CD4-positive, alpha-beta memory T cell (primary cell): ENCODE results near the gene VIT. TPM values are rescaled to one million over a fixed set of nuclear protein-coding genes. Genes with fewer than 3 reads are reported as not detected.

ENCODE experiments used
- CTCF ChIA-PET: fragments of 350-600 bp; sonication (Branson Sonifier 250); formaldehyde crosslinking; loops from one replicate; lab custom pipeline; 2021; ENCODE audit warnings: inconsistent platforms; ENCODE audit not compliant: partially characterized antibody; lab: Charles Lee
- POLR2A ChIA-PET: fragments of 350-600 bp; sonication (Branson Sonifier 250); formaldehyde crosslinking; loops from one replicate; lab custom pipeline; 2021; ENCODE audit not compliant: partially characterized antibody; lab: Charles Lee
- DNase-seq, 5 donors: peaks; one replicate each; pipeline versions ENCODE4 v3.0.0 to v3.0.0-alpha.2; 2020 to 2022; ENCODE audit warnings: mixed read lengths in 1 of 5
- H3K27ac ChIP-seq: one replicate; pipeline ENCODE4 v1.7.0; 2013; ENCODE audit warnings: low read depth, low read length
- H3K27me3 ChIP-seq: 2 replicates; pipeline ENCODE4 v1.7.0; 2013; ENCODE audit warnings: mild to moderate bottlenecking, low read length, moderate library complexity; ENCODE audit not compliant: insufficient read depth
- H3K36me3 ChIP-seq: 2 replicates; pipeline ENCODE4 v1.7.0; 2013; ENCODE audit warnings: mild to moderate bottlenecking, low read length, moderate library complexity; ENCODE audit not compliant: insufficient read depth
- H3K4me1 ChIP-seq: 2 replicates; pipeline ENCODE4 v1.7.0; 2013; ENCODE audit warnings: mild to moderate bottlenecking, low read length, moderate library complexity; ENCODE audit not compliant: insufficient read depth
- H3K4me3 ChIP-seq, 2 donors: one replicate each; pipeline ENCODE4 v1.7.0; 2013; ENCODE audit warnings: low read length in 2 of 2, mild to moderate bottlenecking in 1 of 2
- H3K9me3 ChIP-seq, 2 donors: one replicate each; pipeline ENCODE4 v1.7.0; 2013; ENCODE audit warnings: low read length in 2 of 2, control low read depth in 1 of 2; ENCODE audit not compliant: control insufficient read depth in 1 of 2
- H3K27ac Mint-ChIP-seq, 7 donors: one replicate each; pipeline ENCODE4 v1.8.0; 2020 to 2021; ENCODE audit warnings: mixed read lengths in 7 of 7, mild to moderate bottlenecking in 6 of 7, inconsistent platforms in 3 of 7, moderate library complexity in 3 of 7
- H3K27me3 Mint-ChIP-seq, 2 donors: one replicate each; pipeline ENCODE4 v1.8.0; 2020 to 2021; ENCODE audit warnings: mixed read lengths in 2 of 2
- H3K36me3 Mint-ChIP-seq, 2 donors: one replicate each; pipeline ENCODE4 v1.8.0; 2020 to 2021; ENCODE audit warnings: mixed read lengths in 2 of 2, inconsistent platforms in 1 of 2, mild to moderate bottlenecking in 1 of 2
- H3K4me1 Mint-ChIP-seq, 4 donors: one replicate each; pipeline ENCODE4 v1.8.0; 2020 to 2021; ENCODE audit warnings: mixed read lengths in 4 of 4, mild to moderate bottlenecking in 1 of 4
- H3K4me3 Mint-ChIP-seq, 8 donors: one replicate each; pipeline ENCODE4 v1.8.0; 2020 to 2021; ENCODE audit warnings: mixed read lengths in 8 of 8, mild to moderate bottlenecking in 7 of 8, moderate library complexity in 6 of 8, inconsistent platforms in 3 of 8
- H3K9me3 Mint-ChIP-seq, 8 donors: one replicate each; pipeline ENCODE4 v1.8.0; 2020 to 2021; ENCODE audit warnings: mixed read lengths in 8 of 8, mild to moderate bottlenecking in 5 of 8, inconsistent platforms in 3 of 8, moderate library complexity in 1 of 8
- intact Hi-C: fragments of 100-400 bp; cut with micrococcal nuclease; formaldehyde crosslinking; loops from one replicate; pipeline ENCODE4 v1.15.1; 2023
- polyA plus RNA-seq, 2 donors: library from polyadenylated mRNA; unstranded; fragments of 300-500 nt; fragmentation: Illumina TruSeq; gene quantifications; one replicate each; pipeline ENCODE4 v1.2.3, GENCODE V29; 2021
- total RNA-seq, 2 experiments: library from RNA; stranded (reverse); gene quantifications; one replicate each; pipeline ENCODE4 v1.2.3, GENCODE V29; 2021

VIT gene
- total and polyA plus RNA-seq, 4 experiments from 2014 or later, result not detected

GRCh38 chr2:36704475-36705150 lies 8.1 kb downstream of the VIT start:
- no peaks in the 10 kb centered on the region for H3K4me1 Mint-ChIP-seq
- no peak overlapping the region for H3K4me3 Mint-ChIP-seq
- intact Hi-C loops, result no loop called here
- Histone ChIP-seq H3K4me3 (no peak overlapping the region), H3K27me3 (no peaks in the 10 kb centered on the region), H3K4me1 (no peaks in the 10 kb centered on the region), H3K27ac (no peak overlapping the region), H3K9me3 (no peaks in the 10 kb centered on the region), H3K36me3 (no peaks in the 10 kb centered on the region)
- ChIA-PET CTCF (interaction anchor here (0.9 kb wide), 1 partner anchor 40 kb away, joined by 3 read pairs; no protein-coding TSS in a partner anchor), POLR2A (no interaction called here)
- H3K27ac Mint-ChIP-seq, result no peak overlapping the region
- H3K36me3 Mint-ChIP-seq, result no peaks in the 10 kb centered on the region
- peaks cover 5 to 9% of the 10 kb centered on the region in 2 donors for H3K27me3 Mint-ChIP-seq
- DNase-seq, result no peak
- H3K9me3 Mint-ChIP-seq, result peaks cover 0 to 2% (median 0%) of the 10 kb centered on the region in 8 donors

- Histone ChIP-seq H3K4me1 (no peaks in the 10 kb centered on the region), H3K9me3 (no peaks in the 10 kb centered on the region), H3K4me3 (no peak overlapping the region), H3K27me3 (no peaks in the 10 kb centered on the region), H3K36me3 (no peaks in the 10 kb centered on the region), H3K27ac (no peak overlapping the region)
- CTCF ChIA-PET, result interaction anchor here (0.9 kb wide), 1 partner anchor 41 kb away, joined by 3 read pairs; no protein-coding TSS in a partner anchor
- intact Hi-C loops, result no loop called here
- H3K9me3 Mint-ChIP-seq, result peaks cover 0 to 2% (median under 1%) of the 10 kb centered on the region in 8 donors
- no peak overlapping the region for H3K4me3 Mint-ChIP-seq
- POLR2A ChIA-PET, result no interaction called here
- H3K4me1 Mint-ChIP-seq, result no peaks in the 10 kb centered on the region
- peaks cover 5 to 8% of the 10 kb centered on the region in 2 donors for H3K27me3 Mint-ChIP-seq
- DNase-seq, result no peak
- H3K27ac Mint-ChIP-seq, result no peak overlapping the region
- H3K36me3 Mint-ChIP-seq, result no peaks in the 10 kb centered on the region
Observed at GRCh38 chr2:36705326-36706020, 9.0 kb downstream of the VIT start.

GRCh38 chr2:36706021-36706876 lies 9.7 kb downstream of the VIT start:
- POLR2A ChIA-PET, result no interaction called here
- H3K4me3 ChIP-seq, result no peak overlapping the region

GRCh38 chr2:36707050-36707449 lies 10.5 kb downstream of the VIT start:
- Histone ChIP-seq H3K4me1 (no peaks in the 10 kb centered on the region), H3K9me3 (no peaks in the 10 kb centered on the region), H3K4me3 (no peak overlapping the region), H3K27me3 (no peaks in the 10 kb centered on the region), H3K36me3 (no peaks in the 10 kb centered on the region), H3K27ac (no peak overlapping the region)
- H3K27me3 Mint-ChIP-seq, result peaks cover 5 to 6% of the 10 kb centered on the region in 2 donors
- intact Hi-C loops, result no loop called here
- ChIA-PET POLR2A (no interaction called here), CTCF (no interaction called here)
- H3K9me3 Mint-ChIP-seq, result peaks cover 0 to 10% (median 4%) of the 10 kb centered on the region in 8 donors
- no peak overlapping the region for H3K4me3 Mint-ChIP-seq
- no peak overlapping the region for H3K27ac Mint-ChIP-seq
- H3K36me3 Mint-ChIP-seq, result no peaks in the 10 kb centered on the region
- H3K4me1 Mint-ChIP-seq, result no peaks in the 10 kb centered on the region
- DNase-seq, result no peak

More at GRCh38 chr2:36706021-36706876, 9.7 kb downstream of the VIT start:
- H3K27me3 Mint-ChIP-seq, result peaks cover 5 to 6% of the 10 kb centered on the region in 2 donors
- Histone ChIP-seq H3K36me3 (no peaks in the 10 kb centered on the region), H3K27ac (no peak overlapping the region), H3K9me3 (no peaks in the 10 kb centered on the region), H3K4me1 (no peaks in the 10 kb centered on the region), H3K27me3 (no peaks in the 10 kb centered on the region)
- DNase-seq, result no peak
- H3K4me1 Mint-ChIP-seq, result no peaks in the 10 kb centered on the region
- intact Hi-C loops, result no loop called here
- no peak overlapping the region for H3K27ac Mint-ChIP-seq
- H3K9me3 Mint-ChIP-seq, result peaks cover 0 to 9% (median 4%) of the 10 kb centered on the region in 8 donors
- no peak overlapping the region for H3K4me3 Mint-ChIP-seq
- no peaks in the 10 kb centered on the region for H3K36me3 Mint-ChIP-seq
- CTCF ChIA-PET, result no interaction called here

- ChIA-PET CTCF (no interaction called here), POLR2A (no interaction called here)
- Mint-ChIP-seq H3K27me3 (peaks cover 5 to 6% of the 10 kb centered on the region in 2 donors), H3K4me3 (no peak overlapping the region), H3K27ac (no peak overlapping the region), H3K4me1 (no peaks in the 10 kb centered on the region), H3K36me3 (no peaks in the 10 kb centered on the region), H3K9me3 (peaks cover 0 to 10% (median 4%) of the 10 kb centered on the region in 8 donors)
- Histone ChIP-seq H3K27ac (no peak overlapping the region), H3K4me3 (no peak overlapping the region), H3K27me3 (no peaks in the 10 kb centered on the region), H3K36me3 (no peaks in the 10 kb centered on the region), H3K9me3 (no peaks in the 10 kb centered on the region), H3K4me1 (no peaks in the 10 kb centered on the region)
- DNase-seq, result no peak
- intact Hi-C loops, result no loop called here
Observed at GRCh38 chr2:36708041-36708741, 11.7 kb downstream of the VIT start.

- Histone ChIP-seq H3K27ac (no peak overlapping the region), H3K4me1 (no peaks in the 10 kb centered on the region), H3K36me3 (no peaks in the 10 kb centered on the region), H3K4me3 (no peak overlapping the region), H3K27me3 (no peaks in the 10 kb centered on the region), H3K9me3 (no peaks in the 10 kb centered on the region)
- Mint-ChIP-seq H3K36me3 (no peaks in the 10 kb centered on the region), H3K4me1 (no peaks in the 10 kb centered on the region), H3K27me3 (peaks cover 3 to 8% of the 10 kb centered on the region in 2 donors), H3K9me3 (peaks cover 0 to 10% (median 4%) of the 10 kb centered on the region in 8 donors), H3K4me3 (no peak overlapping the region), H3K27ac (no peak overlapping the region)
- DNase-seq, result no peak
- intact Hi-C loops, result no loop called here
- ChIA-PET POLR2A (no interaction called here), CTCF (no interaction called here)
Observed at GRCh38 chr2:36710858-36711515, 14.5 kb downstream of the VIT start.
